HS-5 (cell line): ENCODE results near the gene CYP4B1.
"Not testable (repeated sequence)": the region's sequence is repeated elsewhere in the genome, so short reads cannot be mapped to it uniquely, and the experiment has no call there.

Experiments
- DNase-seq: peaks from one replicate; pipeline ENCODE4 v3.0.0-alpha.2; 2012; ENCODE audit warnings: low read depth

The CYP4B1 gene

GRCh38 chr1:46816930-46817329 is 18.1 kb downstream of the CYP4B1 start:
- no peak for DNase-seq

- no peak for DNase-seq
Observed at GRCh38 chr1:46817814-46818213, 19.0 kb downstream of the CYP4B1 start.

- DNase-seq, result no peak
Observed at GRCh38 chr1:46818591-46818990, 19.7 kb downstream of the CYP4B1 start.

GRCh38 chr1:46819335-46819734 is 20.5 kb downstream of the CYP4B1 start:
- DNase-seq, result no peak

- DNase-seq, result no peak
Observed at GRCh38 chr1:46820076-46820475, 21.2 kb downstream of the CYP4B1 start.

GRCh38 chr1:46820560-46821060 is 21.8 kb downstream of the CYP4B1 start:
- no peak for DNase-seq

- no peak for DNase-seq
Observed at GRCh38 chr1:46822248-46822826, 23.5 kb downstream of the CYP4B1 start.

GRCh38 chr1:46823151-46823550 is 24.3 kb downstream of the CYP4B1 start:
- no peak for DNase-seq

- DNase-seq, result not testable (repeated sequence)
Observed at GRCh38 chr1:46826892-46827291, 28.0 kb downstream of the CYP4B1 start.

GRCh38 chr1:46830665-46831322 is 31.9 kb downstream of the CYP4B1 start:
- no peak for DNase-seq

- DNase-seq, result not testable (repeated sequence)
Observed at GRCh38 chr1:46835469-46835868, 36.6 kb downstream of the CYP4B1 start.

GRCh38 chr1:46846386-46846785 is 47.5 kb downstream of the CYP4B1 start:
- not testable (repeated sequence) for DNase-seq

GRCh38 chr1:46857660-46858065 is 58.8 kb downstream of the CYP4B1 start:
- not testable (repeated sequence) for DNase-seq

- DNase-seq, result no peak
Observed at GRCh38 chr1:46862348-46862747, 63.5 kb downstream of the CYP4B1 start.
